H1 (cell line): ENCODE data around the gene CCBE1.

Experiments used
- CHD1 ChIP-seq: IDR thresholded peaks from 2 replicates; pipeline ENCODE4 v1.6.1; 2012; ENCODE audit warnings: low read depth, low read length, improper control_type of control experiment
- HDAC2 ChIP-seq, 2 experiments: fragments of 300-600 bp in 1 of 2; sonication (generic) in 1 of 2; IDR thresholded peaks; 2 replicates each; pipeline ENCODE4 v1.6.1; 2011 to 2012; ENCODE audit warnings: low read depth in 2 of 2, low read length in 2 of 2, mild to moderate bottlenecking in 2 of 2, moderate library complexity in 2 of 2, borderline replicate concordance in 1 of 2, inconsistent platforms in 1 of 2
- KDM1A ChIP-seq: fragments of 200-600, 300-600 bp; sonication (generic); IDR thresholded peaks from 2 replicates; pipeline ENCODE4 v1.7.1; 2016; ENCODE audit warnings: mild to moderate bottlenecking, low read length, borderline replicate concordance
- POLR2A ChIP-seq, 2 experiments: IDR thresholded peaks; 1 replicate in 1 of 2; 2 replicates in 1 of 2; pipeline ENCODE4 v1.6.1; 2011; ENCODE audit warnings: low read depth in 2 of 2, low read length in 2 of 2, mild to moderate bottlenecking in 2 of 2; ENCODE audit errors: control extremely low read depth in 1 of 2
- RAD21 ChIP-seq, 2 experiments: IDR thresholded peaks in 1 of 2; conservative IDR thresholded peaks in 1 of 2; 2 replicates each; pipeline ENCODE4 v1.6.1; 2011; ENCODE audit warnings: low read depth in 2 of 2, low read length in 2 of 2, improper control_type of control experiment in 1 of 2, inconsistent platforms in 1 of 2, mild to moderate bottlenecking in 1 of 2, moderate library complexity in 1 of 2
- RFX5 ChIP-seq: IDR thresholded peaks from 2 replicates; pipeline ENCODE4 v1.6.1; 2011; ENCODE audit warnings: low read depth, low read length, improper control_type of control experiment, borderline replicate concordance

DNA sequence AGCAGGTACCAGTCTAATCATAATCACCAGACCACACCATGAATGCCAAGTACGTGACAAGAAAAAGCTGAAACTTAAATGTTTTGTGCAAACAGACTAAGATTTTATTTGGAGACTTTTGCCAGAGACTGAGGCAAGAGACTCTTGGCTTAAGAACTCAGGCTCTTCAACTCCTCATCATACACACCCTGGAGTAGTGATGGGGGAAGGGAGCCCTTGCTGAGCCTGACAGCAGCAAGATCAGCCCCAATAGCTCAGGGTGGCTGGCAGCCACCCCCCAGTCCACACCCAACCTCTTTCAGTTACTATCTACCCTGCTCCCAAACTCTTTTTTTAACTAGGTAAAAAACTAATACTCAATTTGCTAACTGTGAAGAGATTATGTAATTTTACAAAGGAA, 114.8 kb downstream of the CCBE1 start:
- TF ChIP-seq POLR2A (IDR thresholded peaks at IDR 0.05; ENCODE audit: control extremely low read depth in 1 of 2, low read depth in 2 of 2, low read length in 2 of 2) (no peak), CHD1 (no peak), RFX5 (no peak), HDAC2 (IDR thresholded peaks at IDR 0.05; ENCODE audit: borderline replicate concordance in 1 of 2, low read depth in 2 of 2, low read length in 2 of 2) (no peak), RAD21 (IDR thresholded peaks at IDR 0.05 in 1 of 2, conservative IDR thresholded peaks at IDR 0.05 in 1 of 2; ENCODE audit: low read depth in 2 of 2, low read length in 2 of 2) (no peak), KDM1A (no peak)
